SK-N-SH treated with all-trans-retinoic acid at 6 μM for 48 hours (cell line): ENCODE data around the gene IQSEC3.

ENCODE experiments used
- BACH2 ChIP-seq: fragments of 250-450 bp; sonication (Bioruptor Pico); IDR thresholded peaks from 2 replicates; pipeline ENCODE4 v1.9.0; 2021; ENCODE audit warnings: mild to moderate bottlenecking, borderline replicate concordance
- PATZ1 ChIP-seq: fragments of 250-450 bp; sonication (Bioruptor Pico); IDR thresholded peaks from 2 replicates; pipeline ENCODE4 v1.8.0; 2020; ENCODE audit warnings: mild to moderate bottlenecking, moderate library complexity, borderline replicate concordance
- TCF4 ChIP-seq: fragments of 250-450 bp; sonication (Bioruptor Pico); IDR thresholded peaks from 2 replicates; pipeline ENCODE4 v1.8.0; 2021; ENCODE audit warnings: mild to moderate bottlenecking, moderate library complexity, borderline replicate concordance
- ZNF8 ChIP-seq: fragments of 450-650 bp; formaldehyde crosslinking; IDR thresholded peaks from 2 replicates; pipeline ENCODE4 v1.5.0; 2020; ENCODE audit warnings: mild to moderate bottlenecking, moderate library complexity

- TF ChIP-seq BACH2 (CRISPR knock-in tag) = no peak
- TF ChIP-seq TCF4 (CRISPR knock-in tag) = no peak
- no peak for TF ChIP-seq ZNF8 (CRISPR knock-in tag)
- TF ChIP-seq PATZ1 (CRISPR knock-in tag) = no peak
Measured at GRCh38 chr12:120951-121350, 54.4 kb downstream of the IQSEC3 start.
